ENCODE data around the gene GATA1. TPM values are rescaled to one million over a fixed set of nuclear protein-coding genes. Genes with fewer than 3 reads are reported as not detected.

GATA1 gene
- total RNA-seq, 1 donor from 2014 or later = 1.2 TPM

DNA sequence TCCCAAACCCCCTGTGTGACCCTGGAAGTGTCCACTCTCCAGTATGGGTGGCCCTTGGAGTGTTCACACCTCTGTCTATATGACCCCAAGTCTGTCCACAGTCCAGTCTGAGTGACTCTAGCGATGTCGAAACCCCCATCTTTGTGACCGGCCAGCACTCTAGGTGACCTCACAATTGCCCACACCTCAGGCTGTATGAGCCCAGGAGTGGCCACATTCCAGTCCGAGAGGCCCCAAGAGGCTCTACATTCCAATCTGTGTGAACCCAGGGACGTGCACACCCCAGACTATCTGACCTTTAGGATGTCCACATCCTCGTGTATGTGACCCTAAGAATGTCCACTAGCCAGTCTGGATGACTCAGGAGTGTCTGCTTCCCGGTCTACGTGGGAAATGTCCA, 32.2 kb upstream of the GATA1 start:
- no peak for DNase-seq (ENCODE audit: extremely low spot score in 2 of 2)
- H3K9me3 ChIP-seq = no peaks in the 10 kb centered on the region
- H3K27ac ChIP-seq = no peak overlapping the region
- H3K27me3 ChIP-seq = no peaks in the 10 kb centered on the region
- H3K4me3 ChIP-seq = no peak overlapping the region
- TF ChIP-seq, protein P1, sequence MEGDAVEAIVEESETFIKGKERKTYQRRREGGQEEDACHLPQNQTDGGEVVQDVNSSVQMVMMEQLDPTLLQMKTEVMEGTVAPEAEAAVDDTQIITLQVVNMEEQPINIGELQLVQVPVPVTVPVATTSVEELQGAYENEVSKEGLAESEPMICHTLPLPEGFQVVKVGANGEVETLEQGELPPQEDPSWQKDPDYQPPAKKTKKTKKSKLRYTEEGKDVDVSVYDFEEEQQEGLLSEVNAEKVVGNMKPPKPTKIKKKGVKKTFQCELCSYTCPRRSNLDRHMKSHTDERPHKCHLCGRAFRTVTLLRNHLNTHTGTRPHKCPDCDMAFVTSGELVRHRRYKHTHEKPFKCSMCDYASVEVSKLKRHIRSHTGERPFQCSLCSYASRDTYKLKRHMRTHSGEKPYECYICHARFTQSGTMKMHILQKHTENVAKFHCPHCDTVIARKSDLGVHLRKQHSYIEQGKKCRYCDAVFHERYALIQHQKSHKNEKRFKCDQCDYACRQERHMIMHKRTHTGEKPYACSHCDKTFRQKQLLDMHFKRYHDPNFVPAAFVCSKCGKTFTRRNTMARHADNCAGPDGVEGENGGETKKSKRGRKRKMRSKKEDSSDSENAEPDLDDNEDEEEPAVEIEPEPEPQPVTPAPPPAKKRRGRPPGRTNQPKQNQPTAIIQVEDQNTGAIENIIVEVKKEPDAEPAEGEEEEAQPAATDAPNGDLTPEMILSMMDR (IDR thresholded peaks at IDR 0.05) = no peak
- no peak for TF ChIP-seq POLR2A (IDR thresholded peaks at IDR 0.05)
- TF ChIP-seq POLR2AphosphoS5 (IDR thresholded peaks at IDR 0.05; ENCODE audit: insufficient read depth in 1 of 2, low read depth in 1 of 2) = no peak
- no peaks in the 10 kb centered on the region for H3K36me3 ChIP-seq
- no peaks in the 10 kb centered on the region for H3K4me1 ChIP-seq
- intact Hi-C loops (cut with DNase I) = no loop called here

- Histone ChIP-seq H3K4me3 (no peak within 1 kb of the TSS), H3K9me3 (no peaks in the 10 kb centered on the region), H3K27ac (no peak within 1 kb of the TSS), H3K36me3 (no peaks in the 10 kb centered on the region), H3K4me1 (no peaks in the 10 kb centered on the region), H3K27me3 (no peaks in the 10 kb centered on the region)
- no peak for TF ChIP-seq POLR2AphosphoS5 (IDR thresholded peaks at IDR 0.05; ENCODE audit: insufficient read depth in 1 of 2, low read depth in 1 of 2)
- DNase-seq (ENCODE audit: extremely low spot score in 2 of 2) = no peak
- intact Hi-C loops (cut with DNase I) = no loop called here
Measured at GRCh38 chrX:48761674-48762471, 24.5 kb upstream of the GATA1 start, which contains the start of gene GLOD5. Gene GLOD5 (plus strand): TSS chrX:48761747. CDS start chrX:48761791, 44 bp downstream.

DNA sequence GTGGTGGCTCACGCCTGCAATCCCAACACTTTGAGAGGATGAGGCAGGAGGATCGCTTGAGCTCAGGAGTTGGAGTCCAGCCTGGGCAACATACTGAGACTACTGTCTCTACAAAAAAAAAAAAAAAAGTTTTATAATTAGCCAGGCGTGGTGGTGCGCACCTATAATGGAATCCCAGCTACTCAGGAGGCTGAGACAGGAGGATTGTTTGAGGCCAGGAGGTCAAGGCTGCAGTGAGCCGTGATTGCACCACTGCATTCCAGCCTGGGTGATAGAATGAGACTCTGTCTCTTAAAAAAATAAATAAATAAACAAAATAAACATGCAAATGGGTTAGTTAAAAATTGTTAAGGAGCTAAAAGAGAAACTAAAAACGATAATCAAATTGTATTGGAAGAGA, 17.2 kb upstream of the GATA1 start:
- H3K36me3 ChIP-seq = no peaks in the 10 kb centered on the region
- TF ChIP-seq POLR2AphosphoS5 (IDR thresholded peaks at IDR 0.05; ENCODE audit: insufficient read depth in 1 of 2, low read depth in 1 of 2) (no peak), POLR2A (IDR thresholded peaks at IDR 0.05) (no peak)
- TF ChIP-seq, protein P1 (IDR thresholded peaks at IDR 0.05) = no peak
- DNase-seq (ENCODE audit: extremely low spot score in 2 of 2) = no peak
- no peak overlapping the region for H3K27ac ChIP-seq
- no peak overlapping the region for H3K4me3 ChIP-seq
- H3K27me3 ChIP-seq = no peaks in the 10 kb centered on the region
- intact Hi-C loops (cut with DNase I) = no loop called here
- no peaks in the 10 kb centered on the region for H3K9me3 ChIP-seq
- no peaks in the 10 kb centered on the region for H3K4me1 ChIP-seq

DNA sequence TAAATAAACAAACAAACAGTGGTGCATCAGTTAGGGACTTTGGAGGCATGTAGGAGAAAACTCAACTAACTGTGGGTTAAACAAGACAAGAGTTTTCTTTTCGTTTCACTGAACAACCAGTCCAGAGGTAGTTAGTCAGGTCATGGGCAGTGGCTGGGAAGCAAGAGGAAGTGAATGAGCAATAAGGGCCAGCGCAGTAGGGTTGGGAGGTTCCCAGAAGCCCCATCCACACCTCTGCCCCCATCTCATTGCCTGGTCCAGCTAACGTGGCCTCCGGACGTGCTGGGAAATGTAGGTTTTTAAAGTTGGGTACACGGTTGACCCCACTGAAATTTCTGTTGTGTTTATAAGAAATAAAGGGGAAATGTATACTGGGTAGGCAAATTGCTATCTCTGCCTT, 16.1 kb upstream of the GATA1 start:
- TF ChIP-seq, protein P1 (IDR thresholded peaks at IDR 0.05) = no peak
- no peak for TF ChIP-seq POLR2AphosphoS5 (IDR thresholded peaks at IDR 0.05; ENCODE audit: insufficient read depth in 1 of 2, low read depth in 1 of 2)
- DNase-seq (ENCODE audit: extremely low spot score in 2 of 2) = no peak
- Histone ChIP-seq H3K4me1 (no peaks in the 10 kb centered on the region), H3K27me3 (no peaks in the 10 kb centered on the region), H3K9me3 (no peaks in the 10 kb centered on the region), H3K27ac (no peak overlapping the region), H3K36me3 (no peaks in the 10 kb centered on the region), H3K4me3 (no peak overlapping the region)
- intact Hi-C loops (cut with DNase I) = no loop called here

DNA sequence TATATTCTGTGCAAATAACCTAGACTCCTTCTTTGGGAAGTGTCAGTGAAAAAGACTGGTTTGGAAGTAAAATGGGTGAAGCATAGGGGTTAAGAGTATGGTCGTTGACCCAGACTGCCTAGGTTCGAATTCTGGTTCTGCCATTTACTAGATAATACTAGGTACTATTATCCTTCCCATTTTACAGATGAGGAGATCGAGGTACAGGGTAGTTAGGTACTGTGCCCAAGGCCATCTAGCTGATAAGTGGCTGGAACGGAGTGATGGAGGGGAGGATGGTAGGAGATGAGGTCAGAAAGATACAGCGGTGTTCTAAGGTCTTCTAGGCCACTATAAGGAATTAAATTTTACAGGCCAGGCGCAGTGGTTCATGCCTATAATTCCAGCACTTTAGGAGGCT, 13.8 kb upstream of the GATA1 start:
- Histone ChIP-seq H3K4me3 (no peak overlapping the region), H3K27ac (no peak overlapping the region), H3K9me3 (no peaks in the 10 kb centered on the region), H3K36me3 (no peaks in the 10 kb centered on the region), H3K27me3 (no peaks in the 10 kb centered on the region), H3K4me1 (no peaks in the 10 kb centered on the region)
- TF ChIP-seq POLR2A (IDR thresholded peaks at IDR 0.05) = no peak
- no peak for TF ChIP-seq POLR2AphosphoS5 (IDR thresholded peaks at IDR 0.05; ENCODE audit: insufficient read depth in 1 of 2, low read depth in 1 of 2)
- TF ChIP-seq, protein P1 (IDR thresholded peaks at IDR 0.05) = no peak
- intact Hi-C loops (cut with DNase I) = no loop called here
- no peak for DNase-seq (ENCODE audit: extremely low spot score in 2 of 2)

Data from vagina (tissue), 2 donors.